Keratinocyte (primary cell): ENCODE measurements around the gene TUBB3. TPM values are rescaled to one million over a fixed set of nuclear protein-coding genes. Genes with fewer than 3 reads are reported as not detected.

Source experiments
- DNase-seq: peaks from one replicate; pipeline ENCODE4 v3.0.0-alpha.2; 2011; ENCODE audit warnings: low read depth, missing footprints, low spot score
- FAIRE-seq: peaks from 2 replicates; lab custom pipeline; 2011; peaks lifted over from hg19 to GRCh38; lab: Jason Lieb, UNC
- H2AFZ ChIP-seq: 2 replicates; pipeline ENCODE4 v1.6.0; 2012; ENCODE audit warnings: low read length, control low read depth, inconsistent platforms; ENCODE audit not compliant: control insufficient read depth
- H3K27ac ChIP-seq: 2 replicates; pipeline ENCODE4 v1.5.1; 2011; ENCODE audit warnings: low read length; ENCODE audit not compliant: control insufficient read depth, insufficient read depth
- H3K27me3 ChIP-seq: 3 replicates; pipeline ENCODE4 v1.6.0; 2011; ENCODE audit warnings: low read length; ENCODE audit not compliant: control insufficient read depth, insufficient read depth; ENCODE audit errors: extremely low read depth
- H3K36me3 ChIP-seq, 2 experiments: 2 replicates in 1 of 2; 3 replicates in 1 of 2; pipeline ENCODE4 v1.5.1; 2011; ENCODE audit warnings: low read length in 2 of 2, mild to moderate bottlenecking in 1 of 2; ENCODE audit not compliant: control insufficient read depth in 2 of 2, insufficient read depth in 2 of 2; ENCODE audit errors: extremely low read depth in 1 of 2
- H3K4me1 ChIP-seq: 3 replicates; pipeline ENCODE4 v1.5.1; 2011; ENCODE audit warnings: low read length; ENCODE audit not compliant: control insufficient read depth, insufficient read depth; ENCODE audit errors: extremely low read depth
- H3K4me2 ChIP-seq: 3 replicates; pipeline ENCODE4 v1.6.0; 2011; ENCODE audit warnings: low read depth, low read length; ENCODE audit not compliant: control insufficient read depth, insufficient read depth; ENCODE audit errors: extremely low read depth
- H3K4me3 ChIP-seq, 3 experiments: fragments of 200-600 bp in 1 of 3; sonication (generic) in 1 of 3; 2 replicates in 2 of 3; 3 replicates in 1 of 3; pipeline ENCODE4 v1.5.1; 2011 to 2016; ENCODE audit warnings: low read length in 3 of 3, mild to moderate bottlenecking in 3 of 3, control low read depth in 2 of 3, inconsistent platforms in 1 of 3, low read depth in 1 of 3, mixed read lengths in 1 of 3, mixed run types in 1 of 3, moderate library complexity in 1 of 3; ENCODE audit not compliant: control insufficient read depth in 2 of 3, insufficient read depth in 2 of 3; ENCODE audit errors: extremely low read depth in 1 of 3
- H3K79me2 ChIP-seq: 2 replicates; pipeline ENCODE4 v1.6.0; 2012; ENCODE audit warnings: low read length; ENCODE audit not compliant: control insufficient read depth, insufficient read depth
- H3K9ac ChIP-seq: 3 replicates; pipeline ENCODE4 v1.6.0; 2011; ENCODE audit warnings: low read length; ENCODE audit not compliant: control insufficient read depth, insufficient read depth; ENCODE audit errors: extremely low read depth
- H3K9me1 ChIP-seq: 3 replicates; pipeline ENCODE4 v1.6.0; 2011; ENCODE audit warnings: low read length; ENCODE audit not compliant: control insufficient read depth, insufficient read depth; ENCODE audit errors: extremely low read depth
- H3K9me3 ChIP-seq: 2 replicates; pipeline ENCODE4 v1.5.1; 2012; ENCODE audit warnings: low read depth, low read length; ENCODE audit not compliant: control insufficient read depth
- H4K20me1 ChIP-seq: 3 replicates; pipeline ENCODE4 v1.6.0; 2011; ENCODE audit warnings: low read length; ENCODE audit not compliant: control insufficient read depth, insufficient read depth; ENCODE audit errors: extremely low read depth
- CTCF ChIP-seq, 3 experiments: IDR thresholded peaks in 1 of 3; conservative IDR thresholded peaks in 1 of 3; optimal IDR thresholded peaks in 1 of 3; 2 replicates in 2 of 3; 3 replicates in 1 of 3; pipeline versions ENCODE3 to v1.5.1; 2011; ENCODE audit warnings: low read length in 3 of 3, mild to moderate bottlenecking in 3 of 3, moderate library complexity in 2 of 3, control low read depth in 1 of 3, inconsistent platforms in 1 of 3; ENCODE audit not compliant: insufficient read depth in 2 of 3; ENCODE audit errors: extremely low read depth in 1 of 3
- EZH2 ChIP-seq: IDR thresholded peaks from one replicate; pipeline ENCODE4 v1.6.1; 2012; ENCODE audit warnings: inconsistent platforms, mild to moderate bottlenecking, low read length, moderate library complexity
- dilution Hi-C: fragments of 300-500 bp; cut with MboI; formaldehyde crosslinking; loops from one replicate; pipeline ENCODE4 v1.7.0; 2020; ENCODE audit warnings: low sequenced_read_pairs; ENCODE audit not compliant: extremely low pct_ligation_motif_present
- polyA plus RNA-seq, 5 experiments: library from polyadenylated mRNA; depleted of rRNA in 3 of 5; stranded (reverse) in 3 of 5; stranded (forward) in 1 of 5; unstranded in 1 of 5; fragments of >200 nt; gene quantifications; 1 replicate in 1 of 5; 2 replicates in 3 of 5; 3 replicates in 1 of 5; pipeline versions ENCODE4 v1.2.1 to v1.2.3, GENCODE V29; 2011 to 2012; ENCODE audit warnings: missing spikeins in 2 of 5, low read depth in 1 of 5, low replicate concordance in 1 of 5

TUBB3 gene
- polyA plus RNA-seq, 1 donor (not counting 4 experiments of a cell fraction or from before 2014, with no cell fraction given) = 34.0 TPM

GRCh38 chr16:89921702-89922476 is 1.3 kb upstream of the TUBB3 start:
- H3K36me3 ChIP-seq = no peaks in the 10 kb centered on the region
- peak overlapping the region; percentile 96 for H3K4me2 ChIP-seq
- H3K4me1 ChIP-seq = peaks cover 36% of the 10 kb centered on the region
- no peaks in the 10 kb centered on the region for H3K9me3 ChIP-seq
- H3K9me1 ChIP-seq = no peaks in the 10 kb centered on the region
- peak overlapping the region; percentile 56 to 79 (median 77) for H3K4me3 ChIP-seq
- peak overlapping the region; percentile 81 for H3K9ac ChIP-seq
- H3K27me3 ChIP-seq = peaks cover 5% of the 10 kb centered on the region
- FAIRE-seq = peak; percentile 74
- dilution Hi-C loops = no loop called here
- no peaks in the 10 kb centered on the region for H3K79me2 ChIP-seq
- no peaks in the 10 kb centered on the region for H4K20me1 ChIP-seq
- peak overlapping the region; percentile 26 for H2AFZ ChIP-seq
- H3K27ac ChIP-seq = peak overlapping the region; percentile 85
- TF ChIP-seq EZH2 = no peak
- TF ChIP-seq CTCF (optimal IDR thresholded peaks at IDR 0.05 in 1 of 3, IDR thresholded peaks at IDR 0.05 in 1 of 3, conservative IDR thresholded peaks at IDR 0.05 in 1 of 3; ENCODE audit: extremely low read depth in 1 of 3, insufficient read depth in 2 of 3, low read length in 3 of 3) = no peak
- DNase-seq = peak; percentile 79

GRCh38 chr16:89922477-89922883 is 662 bp upstream of the TUBB3 start:
- Histone ChIP-seq H3K9me1 (no peaks in the 10 kb centered on the region), H3K4me1 (peaks cover 33% of the 10 kb centered on the region), H3K4me2 (peak overlapping the region; percentile 96), H4K20me1 (peaks cover 1% of the 10 kb centered on the region), H3K9me3 (no peaks in the 10 kb centered on the region), H3K36me3 (no peaks in the 10 kb centered on the region), H3K79me2 (no peaks in the 10 kb centered on the region), H3K9ac (peak overlapping the region; percentile 81), H3K27me3 (peaks cover 5% of the 10 kb centered on the region), H2AFZ (peak overlapping the region; percentile 65), H3K4me3 (peak overlapping the region; percentile 56 to 79 (median 77)), H3K27ac (peak overlapping the region; percentile 85)
- no peak for TF ChIP-seq CTCF (optimal IDR thresholded peaks at IDR 0.05 in 1 of 3, IDR thresholded peaks at IDR 0.05 in 1 of 3, conservative IDR thresholded peaks at IDR 0.05 in 1 of 3; ENCODE audit: extremely low read depth in 1 of 3, insufficient read depth in 2 of 3, low read length in 3 of 3)
- no peak for FAIRE-seq
- DNase-seq = peak; percentile 64
- dilution Hi-C loops = no loop called here
